A673 (cell line): ENCODE results near the gene FGF16.

ENCODE experiments used
- CTCF ChIP-seq: fragments of 300-800, 200-600 bp; sonication (generic); conservative IDR thresholded peaks from 2 replicates; pipeline ENCODE4 v1.5.1; 2017; ENCODE audit warnings: low read depth, mild to moderate bottlenecking, antibody characterized with exemption, low read length, moderate library complexity, mixed read lengths
- EZH2 ChIP-seq: fragments of 200-600 bp; sonication (generic); IDR thresholded peaks from 2 replicates; pipeline ENCODE4 v1.6.1; 2017; ENCODE audit warnings: borderline replicate concordance, low read depth, mild to moderate bottlenecking, mixed read lengths, antibody characterized with exemption, low read length; ENCODE audit not compliant: poor library complexity, severe bottlenecking

- TF ChIP-seq CTCF (no peak), EZH2 (no peak)
Measured at GRCh38 chrX:77447653-77448569, 722 bp downstream of the FGF16 start.
